MM.1S (cell line): ENCODE results near the gene ILK.

ENCODE experiments used
- DNase-seq: peaks from one replicate; pipeline ENCODE4 v3.0.0-alpha.2; 2015
- H2AFZ ChIP-seq: fragments of 300-600 bp; sonication (generic); 2 replicates; pipeline ENCODE4 v1.6.0; 2016; ENCODE audit warnings: antibody characterized with exemption, low read length
- H3F3A ChIP-seq: fragments of 300-600 bp; sonication (generic); 2 replicates; pipeline ENCODE4 v1.6.1; 2016; ENCODE audit warnings: mild to moderate bottlenecking, antibody characterized with exemption, low read length, moderate library complexity, mixed read lengths; ENCODE audit not compliant: insufficient read depth
- H3K27ac ChIP-seq: fragments of 300-600 bp; sonication (generic); 2 replicates; pipeline ENCODE4 v1.5.1; 2016; ENCODE audit warnings: mild to moderate bottlenecking, low read length
- H3K27me3 ChIP-seq: fragments of 300-600 bp; sonication (generic); replicated peaks from 2 replicates; pipeline ENCODE4 v1.6.0; 2016; ENCODE audit warnings: low read length; ENCODE audit not compliant: insufficient read depth
- H3K36me3 ChIP-seq: fragments of 300-600 bp; sonication (generic); replicated peaks from 2 replicates; pipeline ENCODE4 v1.6.1; 2016; ENCODE audit warnings: mild to moderate bottlenecking, low read length, mixed read lengths; ENCODE audit not compliant: insufficient read depth
- H3K4me1 ChIP-seq: fragments of 300-600 bp; sonication (generic); 2 replicates; pipeline ENCODE4 v1.6.1; 2016; ENCODE audit warnings: low read length, mixed read lengths
- H3K4me2 ChIP-seq: fragments of 300-600 bp; sonication (generic); 2 replicates; pipeline ENCODE4 v1.6.0; 2016; ENCODE audit warnings: low read depth, low read length
- H3K4me3 ChIP-seq: fragments of 300-600 bp; sonication (generic); 2 replicates; pipeline ENCODE4 v1.5.1; 2016; ENCODE audit warnings: low read length, mixed read lengths
- H3K79me2 ChIP-seq: fragments of 300-600 bp; sonication (generic); 2 replicates; pipeline ENCODE4 v1.6.1; 2016; ENCODE audit warnings: mixed run types, low read length, mixed read lengths
- H3K9ac ChIP-seq: fragments of 300-600 bp; sonication (generic); 2 replicates; pipeline ENCODE4 v1.6.1; 2016; ENCODE audit warnings: low read length, mixed read lengths
- H3K9me2 ChIP-seq: fragments of 300-600 bp; sonication (generic); replicated peaks from 2 replicates; pipeline ENCODE4 v1.6.1; 2016; ENCODE audit warnings: mild to moderate bottlenecking, low read length, mixed read lengths; ENCODE audit not compliant: insufficient read depth
- H3K9me3 ChIP-seq: fragments of 300-600 bp; sonication (generic); replicated peaks from 2 replicates; pipeline ENCODE4 v1.6.1; 2016; ENCODE audit warnings: mild to moderate bottlenecking, low read length, mixed read lengths; ENCODE audit not compliant: insufficient read depth
- H4K20me1 ChIP-seq: fragments of 300-600 bp; sonication (generic); 2 replicates; pipeline ENCODE4 v1.6.1; 2016; ENCODE audit warnings: mild to moderate bottlenecking, low read length, moderate library complexity, mixed read lengths; ENCODE audit not compliant: insufficient read depth
- EZH2 ChIP-seq: fragments of 300-600 bp; sonication (generic); optimal IDR thresholded peaks from 2 replicates; pipeline ENCODE3; 2017; ENCODE audit warnings: low read depth, mild to moderate bottlenecking, antibody characterized with exemption, low read length, mixed read lengths
- EZH2phosphoT487 ChIP-seq: fragments of 300-600 bp; sonication (generic); IDR thresholded peaks from 2 replicates; pipeline ENCODE4 v1.6.1; 2018; ENCODE audit warnings: antibody characterized with exemption, low read length
- TF ChIP-seq, protein P1 (sequence below): fragments of 300-600 bp; sonication (generic); IDR thresholded peaks from 2 replicates; pipeline ENCODE4 v1.5.1; 2016; ENCODE audit warnings: antibody characterized with exemption, low read length, mixed read lengths

The ILK gene

DNA sequence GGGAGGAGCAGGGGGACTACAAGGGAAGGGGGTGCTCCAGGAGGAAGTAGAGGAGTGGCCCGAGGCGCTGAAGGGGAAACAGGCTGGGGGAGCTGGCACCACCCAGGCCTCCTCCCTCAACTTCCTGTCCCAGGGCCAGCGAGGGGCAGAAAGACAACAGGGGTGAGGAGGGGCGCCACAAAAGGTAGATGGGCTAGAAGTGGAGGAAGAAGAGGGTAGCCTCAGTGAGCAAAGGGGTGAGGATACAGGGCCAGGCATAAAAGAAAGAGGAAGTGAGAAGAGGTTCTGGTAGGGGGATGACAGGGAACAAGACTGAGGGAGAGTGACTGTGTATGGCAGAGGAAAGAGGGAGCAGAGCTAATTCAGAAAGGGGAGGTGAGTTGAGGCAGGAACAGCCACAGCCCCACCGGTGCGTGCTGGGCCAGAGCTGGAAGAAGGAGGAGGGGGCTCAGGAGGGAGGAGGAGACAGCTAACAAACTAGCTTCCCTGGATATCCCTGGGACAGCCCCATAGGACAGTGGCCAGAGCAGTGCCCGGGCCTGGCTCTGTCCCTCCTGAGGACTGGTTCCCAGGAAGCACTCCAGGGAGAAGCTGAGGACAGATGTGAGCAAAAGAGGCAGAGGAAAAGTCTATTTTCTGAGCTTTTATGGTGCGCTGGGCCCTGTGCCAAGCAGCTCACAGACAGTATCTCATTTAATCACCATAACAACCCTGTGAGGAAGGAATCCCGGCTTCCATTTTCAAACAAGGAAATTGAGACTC lies 43.5 kb downstream of the ILK start:
- H3K27ac ChIP-seq: no peak overlapping the region
- no peak overlapping the region for H3K4me2 ChIP-seq
- no peaks in the 10 kb centered on the region for H3K79me2 ChIP-seq
- no peaks in the 10 kb centered on the region for H3K36me3 ChIP-seq
- H4K20me1 ChIP-seq: no peaks in the 10 kb centered on the region
- H3K4me1 ChIP-seq: no peaks in the 10 kb centered on the region
- H3K27me3 ChIP-seq: peaks cover 16% of the 10 kb centered on the region; the same call in 1 of the 2 replicates
- no peak overlapping the region for H3K4me3 ChIP-seq
- no peak overlapping the region for H2AFZ ChIP-seq
- H3K9me3 ChIP-seq: no peaks in the 10 kb centered on the region
- no peaks in the 10 kb centered on the region for H3K9me2 ChIP-seq
- DNase-seq: no peak
- no peaks in the 10 kb centered on the region for H3F3A ChIP-seq
- H3K9ac ChIP-seq: no peak overlapping the region
- TF ChIP-seq, protein P1, sequence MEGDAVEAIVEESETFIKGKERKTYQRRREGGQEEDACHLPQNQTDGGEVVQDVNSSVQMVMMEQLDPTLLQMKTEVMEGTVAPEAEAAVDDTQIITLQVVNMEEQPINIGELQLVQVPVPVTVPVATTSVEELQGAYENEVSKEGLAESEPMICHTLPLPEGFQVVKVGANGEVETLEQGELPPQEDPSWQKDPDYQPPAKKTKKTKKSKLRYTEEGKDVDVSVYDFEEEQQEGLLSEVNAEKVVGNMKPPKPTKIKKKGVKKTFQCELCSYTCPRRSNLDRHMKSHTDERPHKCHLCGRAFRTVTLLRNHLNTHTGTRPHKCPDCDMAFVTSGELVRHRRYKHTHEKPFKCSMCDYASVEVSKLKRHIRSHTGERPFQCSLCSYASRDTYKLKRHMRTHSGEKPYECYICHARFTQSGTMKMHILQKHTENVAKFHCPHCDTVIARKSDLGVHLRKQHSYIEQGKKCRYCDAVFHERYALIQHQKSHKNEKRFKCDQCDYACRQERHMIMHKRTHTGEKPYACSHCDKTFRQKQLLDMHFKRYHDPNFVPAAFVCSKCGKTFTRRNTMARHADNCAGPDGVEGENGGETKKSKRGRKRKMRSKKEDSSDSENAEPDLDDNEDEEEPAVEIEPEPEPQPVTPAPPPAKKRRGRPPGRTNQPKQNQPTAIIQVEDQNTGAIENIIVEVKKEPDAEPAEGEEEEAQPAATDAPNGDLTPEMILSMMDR: no peak
- no peak for TF ChIP-seq EZH2
- TF ChIP-seq EZH2phosphoT487: no peak

DNA sequence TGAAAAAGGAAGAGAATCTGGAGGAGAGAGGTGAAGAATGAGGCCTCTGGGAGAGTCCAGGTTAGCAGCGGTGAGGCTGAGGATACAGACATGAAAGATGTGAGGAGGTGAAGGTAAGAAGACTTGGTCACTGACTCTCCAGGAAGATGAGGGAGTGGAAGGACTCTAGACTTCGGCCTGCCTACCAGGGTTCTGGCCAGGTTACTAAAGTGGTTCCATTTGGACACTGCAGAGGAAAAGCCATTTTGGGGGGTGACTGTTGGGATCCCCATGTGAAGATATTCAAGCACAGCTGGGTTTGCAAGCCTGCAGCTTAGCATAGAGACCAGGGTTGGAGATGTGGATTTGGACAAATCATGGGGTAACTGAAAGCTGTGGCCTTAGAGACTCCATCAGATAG lies 44.3 kb downstream of the ILK start:
- no peak overlapping the region for H3K4me2 ChIP-seq
- H3K9me3 ChIP-seq: no peaks in the 10 kb centered on the region
- DNase-seq: no peak
- no peaks in the 10 kb centered on the region for H3K4me1 ChIP-seq
- TF ChIP-seq EZH2: no peak
- TF ChIP-seq, protein P1: no peak
- no peak for TF ChIP-seq EZH2phosphoT487
- no peaks in the 10 kb centered on the region for H3K36me3 ChIP-seq
- peaks cover 18% of the 10 kb centered on the region; the same call in 1 of the 2 replicates for H3K27me3 ChIP-seq
- no peak overlapping the region for H2AFZ ChIP-seq
- no peaks in the 10 kb centered on the region for H3K79me2 ChIP-seq
- no peak overlapping the region for H3K9ac ChIP-seq
- no peaks in the 10 kb centered on the region for H3K9me2 ChIP-seq
- no peaks in the 10 kb centered on the region for H4K20me1 ChIP-seq
- H3K4me3 ChIP-seq: no peak overlapping the region
- no peaks in the 10 kb centered on the region for H3F3A ChIP-seq
- no peak overlapping the region for H3K27ac ChIP-seq

DNA sequence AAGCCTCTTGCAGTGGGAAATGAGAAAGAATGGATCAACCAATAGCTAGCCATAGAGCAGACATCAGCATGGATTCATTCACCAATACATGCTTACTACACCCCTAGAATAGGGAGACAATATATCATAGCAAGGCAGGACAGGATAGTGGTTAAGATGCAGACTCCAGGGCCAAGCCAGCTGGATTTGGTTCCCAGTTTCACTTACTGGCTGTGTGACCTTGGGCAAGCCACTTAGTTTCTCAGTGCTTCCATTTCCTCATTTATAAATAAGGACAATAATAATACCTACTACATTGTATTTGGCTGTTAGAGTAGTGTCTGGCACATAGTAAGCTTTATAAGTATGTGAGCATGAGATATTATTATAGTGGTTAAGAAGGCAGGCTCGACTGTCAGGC lies 44.9 kb downstream of the ILK start:
- H3K4me3 ChIP-seq: no peak overlapping the region
- H3K9me3 ChIP-seq: no peaks in the 10 kb centered on the region
- peaks cover 25% of the 10 kb centered on the region; the same call in 1 of the 2 replicates for H3K27me3 ChIP-seq
- H3K79me2 ChIP-seq: no peaks in the 10 kb centered on the region
- H3F3A ChIP-seq: no peaks in the 10 kb centered on the region
- no peaks in the 10 kb centered on the region for H3K9me2 ChIP-seq
- H3K27ac ChIP-seq: no peak overlapping the region
- H3K9ac ChIP-seq: no peak overlapping the region
- H3K4me1 ChIP-seq: no peaks in the 10 kb centered on the region
- no peak overlapping the region for H2AFZ ChIP-seq
- H3K4me2 ChIP-seq: no peak overlapping the region
- TF ChIP-seq EZH2: no peak
- no peak for TF ChIP-seq EZH2phosphoT487
- TF ChIP-seq, protein P1: no peak
- no peaks in the 10 kb centered on the region for H4K20me1 ChIP-seq
- DNase-seq: no peak
- no peaks in the 10 kb centered on the region for H3K36me3 ChIP-seq
